Thymus (tissue), 11 donors: ENCODE data around the gene MCF2. TPM values are rescaled to one million over a fixed set of nuclear protein-coding genes. Genes with fewer than 3 reads are reported as not detected.

ENCODE experiments used
- DNase-seq, 9 donors: peaks; one replicate each; pipeline ENCODE4 v3.0.0-alpha.2; 2013; ENCODE audit warnings: low spot score in 9 of 9, low read depth in 6 of 9, missing footprints in 1 of 9
- H3K27ac ChIP-seq, 2 donors: one replicate each; pipeline ENCODE4 v1.5.1; 2013; ENCODE audit warnings: control low read depth in 1 of 2, low read depth in 1 of 2, low read length in 1 of 2, mild to moderate bottlenecking in 1 of 2, moderate library complexity in 1 of 2
- H3K27me3 ChIP-seq, 2 donors: one replicate each; pipeline ENCODE4 v1.5.1; 2013; ENCODE audit warnings: low read length in 1 of 2; ENCODE audit not compliant: control insufficient read depth in 2 of 2, insufficient read depth in 1 of 2
- H3K36me3 ChIP-seq, 2 donors: one replicate each; pipeline ENCODE4 v1.5.1; 2013; ENCODE audit warnings: low read length in 1 of 2, mild to moderate bottlenecking in 1 of 2, moderate library complexity in 1 of 2; ENCODE audit not compliant: control insufficient read depth in 2 of 2, insufficient read depth in 2 of 2
- H3K4me1 ChIP-seq, 2 donors: one replicate each; pipeline ENCODE4 v1.5.1; 2013; ENCODE audit warnings: low read length in 2 of 2; ENCODE audit not compliant: control insufficient read depth in 2 of 2, insufficient read depth in 2 of 2
- H3K4me3 ChIP-seq, 2 donors: one replicate each; pipeline ENCODE4 v1.5.1; 2013; ENCODE audit warnings: low read length in 2 of 2, control low read depth in 1 of 2, mild to moderate bottlenecking in 1 of 2
- H3K9me3 ChIP-seq, 2 donors: one replicate each; pipeline ENCODE4 v1.5.1; 2013; ENCODE audit warnings: low read length in 1 of 2, mild to moderate bottlenecking in 1 of 2; ENCODE audit not compliant: control insufficient read depth in 2 of 2, insufficient read depth in 1 of 2
- WGBS: extraction: QIAGEN DNeasy Blood & Tissue Kit; methylation state at CpG from one replicate; pipeline ENCODE4 v1.1.7; 2013; 5-methylcytosine and 5-hydroxymethylcytosine counted together
- polyA plus RNA-seq: library from polyadenylated mRNA; stranded (reverse); fragments of 200-250 nt; gene quantifications from one replicate; pipeline ENCODE4 v1.2.3, GENCODE V29; 2013
- total RNA-seq: library from RNA; stranded (reverse); fragments of 120-200 nt; gene quantifications from one replicate; pipeline ENCODE4 v1.2.4, GENCODE V29; 2013
- donor health status: healthy.

The MCF2 gene
- total and polyA plus RNA-seq, 2 donors = 0.33 to 2.0 TPM

- Histone ChIP-seq H3K9me3 (no peaks in the 10 kb centered on the region), H3K4me1 (no peaks in the 10 kb centered on the region), H3K27ac (no peak overlapping the region), H3K36me3 (no peaks in the 10 kb centered on the region), H3K27me3 (no peaks in the 10 kb centered on the region), H3K4me3 (no peak overlapping the region)
- 45% methylated on average over 10 of the region's 10 CpGs for WGBS
- no peak for DNase-seq
Measured at GRCh38 chrX:139642241-139642927, 65.6 kb downstream of the MCF2 start.

- WGBS = 90% methylated on average over 2 of the region's 2 CpGs
- no peak overlapping the region for H3K27ac ChIP-seq
Measured at GRCh38 chrX:139640259-139640658, 67.7 kb downstream of the MCF2 start.

GRCh38 chrX:139639253-139639652 lies 68.7 kb downstream of the MCF2 start:
- Histone ChIP-seq H3K4me3 (no peak overlapping the region), H3K27ac (no peak overlapping the region), H3K4me1 (no peaks in the 10 kb centered on the region), H3K27me3 (no peaks in the 10 kb centered on the region), H3K36me3 (no peaks in the 10 kb centered on the region), H3K9me3 (no peaks in the 10 kb centered on the region)
- DNase-seq = no peak
- WGBS = 91% methylated on average over 8 of the region's 8 CpGs

More at GRCh38 chrX:139640259-139640658, 67.7 kb downstream of the MCF2 start:
- H3K9me3 ChIP-seq = no peaks in the 10 kb centered on the region
- no peak overlapping the region for H3K4me3 ChIP-seq
- H3K27me3 ChIP-seq = no peaks in the 10 kb centered on the region
- no peaks in the 10 kb centered on the region for H3K36me3 ChIP-seq
- no peak for DNase-seq
- no peaks in the 10 kb centered on the region for H3K4me1 ChIP-seq

- no peaks in the 10 kb centered on the region for H3K9me3 ChIP-seq
- H3K27me3 ChIP-seq = no peaks in the 10 kb centered on the region
- WGBS = 96% methylated on average over 1 of the region's 1 CpG
- H3K36me3 ChIP-seq = no peaks in the 10 kb centered on the region
- DNase-seq = no peak
- no peak overlapping the region for H3K4me3 ChIP-seq
- no peaks in the 10 kb centered on the region for H3K4me1 ChIP-seq
- H3K27ac ChIP-seq = no peak overlapping the region
Measured at GRCh38 chrX:139600105-139600504, 107.9 kb downstream of the MCF2 start.

- Histone ChIP-seq H3K9me3 (no peaks in the 10 kb centered on the region), H3K27ac (no peak overlapping the region), H3K4me1 (no peaks in the 10 kb centered on the region), H3K4me3 (no peak overlapping the region), H3K27me3 (no peaks in the 10 kb centered on the region), H3K36me3 (no peaks in the 10 kb centered on the region)
- no peak for DNase-seq
- 90% methylated on average over 4 of the region's 4 CpGs for WGBS
Measured at GRCh38 chrX:139596068-139596467, 111.9 kb downstream of the MCF2 start.

- Histone ChIP-seq H3K36me3 (no peaks in the 10 kb centered on the region), H3K4me1 (no peaks in the 10 kb centered on the region), H3K4me3 (no peak overlapping the region), H3K27ac (no peak overlapping the region), H3K9me3 (no peaks in the 10 kb centered on the region), H3K27me3 (no peaks in the 10 kb centered on the region)
- DNase-seq = no peak
- WGBS = 94% methylated on average over 5 of the region's 5 CpGs
Measured at GRCh38 chrX:139585613-139586012, 122.4 kb downstream of the MCF2 start.

- Histone ChIP-seq H3K27me3 (no peaks in the 10 kb centered on the region), H3K4me1 (no peaks in the 10 kb centered on the region), H3K4me3 (no peak overlapping the region), H3K36me3 (no peaks in the 10 kb centered on the region), H3K27ac (no peak overlapping the region), H3K9me3 (no peaks in the 10 kb centered on the region)
- no peak for DNase-seq
- WGBS = 89% methylated on average over 4 of the region's 4 CpGs
Measured at GRCh38 chrX:139581068-139581467, 126.9 kb downstream of the MCF2 start.

GRCh38 chrX:139566981-139567380 lies 141.0 kb downstream of the MCF2 start:
- Histone ChIP-seq H3K36me3 (no peaks in the 10 kb centered on the region), H3K27me3 (no peaks in the 10 kb centered on the region), H3K27ac (no peak overlapping the region), H3K9me3 (no peaks in the 10 kb centered on the region), H3K4me3 (no peak overlapping the region), H3K4me1 (no peaks in the 10 kb centered on the region)
- 98% methylated on average over 1 of the region's 1 CpG for WGBS
- no peak for DNase-seq

GRCh38 chrX:139563251-139563650 lies 144.7 kb downstream of the MCF2 start:
- H3K36me3 ChIP-seq = no peaks in the 10 kb centered on the region
- WGBS = 94% methylated on average over 5 of the region's 5 CpGs
- no peak overlapping the region for H3K4me3 ChIP-seq
- no peaks in the 10 kb centered on the region for H3K4me1 ChIP-seq
- H3K27me3 ChIP-seq = no peaks in the 10 kb centered on the region
- no peaks in the 10 kb centered on the region for H3K9me3 ChIP-seq
- no peak overlapping the region for H3K27ac ChIP-seq
- DNase-seq = no peak
